GM20431 (cell line): ENCODE measurements around the gene IMMP1L.

ENCODE experiments used
- in situ Hi-C: fragments of 300-500 bp; cut with MseI, MboI; formaldehyde crosslinking; loops from one replicate; pipeline ENCODE4 v1.15.0; 2020; ENCODE audit warnings: low sequenced_read_pairs; ENCODE audit not compliant: unreplicated experiment

Gene IMMP1L

DNA sequence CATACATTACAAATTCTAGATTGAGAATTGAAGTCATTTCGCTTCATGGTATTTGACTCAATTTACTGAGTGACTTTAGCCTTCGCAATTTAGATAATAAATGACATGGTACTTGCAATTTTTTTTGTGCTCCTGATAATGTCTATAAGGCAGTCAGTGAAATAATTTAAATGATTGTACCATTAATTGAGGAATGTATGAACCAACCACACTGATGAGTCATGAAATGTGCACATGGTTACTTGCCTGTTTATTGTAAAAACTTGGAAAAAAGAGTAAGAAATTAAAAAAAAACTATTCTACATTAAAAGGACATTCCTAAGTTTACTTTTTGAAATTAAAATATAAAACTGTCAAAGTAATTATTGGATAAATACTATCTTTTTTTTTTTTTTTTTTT lies 96.5 kb downstream of the IMMP1L start:
- in situ Hi-C loops: no loop called here

DNA sequence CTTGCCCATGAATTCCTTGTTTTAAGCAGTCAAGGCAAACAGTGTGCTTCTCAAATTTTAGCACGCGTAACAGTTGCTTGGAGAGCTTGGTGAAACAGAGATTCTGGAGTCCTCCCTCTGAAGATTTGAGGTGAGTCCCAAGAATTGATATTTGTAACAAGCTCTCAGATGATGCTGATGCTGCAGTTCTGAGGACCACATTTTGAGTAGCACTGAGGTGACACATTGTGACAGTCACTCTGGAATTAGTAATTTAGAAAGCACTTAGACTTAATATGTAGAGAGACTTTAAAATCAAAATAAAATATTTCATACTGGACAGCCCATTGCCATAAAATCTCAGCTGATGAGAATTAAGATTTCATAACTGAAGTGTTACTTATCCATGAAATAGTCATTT lies 101.2 kb downstream of the IMMP1L start:
- in situ Hi-C loops: no loop called here

DNA sequence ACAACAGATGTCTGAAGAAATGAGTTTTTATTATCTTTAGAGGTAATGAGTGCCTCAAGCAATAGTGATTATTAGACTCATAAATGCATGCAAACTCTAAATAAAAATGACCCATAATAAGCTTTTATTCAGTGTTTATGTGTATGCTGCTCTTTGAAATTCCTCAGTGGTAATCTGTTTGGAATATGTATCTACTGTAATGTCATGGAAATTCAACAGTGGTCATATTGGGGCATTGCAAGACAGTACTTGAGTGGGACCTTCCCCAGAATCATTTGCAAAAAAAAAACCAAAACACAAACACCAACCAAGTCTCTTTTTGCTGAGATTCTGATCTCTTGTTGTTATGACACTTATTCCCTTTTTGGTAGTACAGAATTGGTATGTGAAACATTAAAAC lies 104.8 kb downstream of the IMMP1L start:
- in situ Hi-C loops: no loop called here

DNA sequence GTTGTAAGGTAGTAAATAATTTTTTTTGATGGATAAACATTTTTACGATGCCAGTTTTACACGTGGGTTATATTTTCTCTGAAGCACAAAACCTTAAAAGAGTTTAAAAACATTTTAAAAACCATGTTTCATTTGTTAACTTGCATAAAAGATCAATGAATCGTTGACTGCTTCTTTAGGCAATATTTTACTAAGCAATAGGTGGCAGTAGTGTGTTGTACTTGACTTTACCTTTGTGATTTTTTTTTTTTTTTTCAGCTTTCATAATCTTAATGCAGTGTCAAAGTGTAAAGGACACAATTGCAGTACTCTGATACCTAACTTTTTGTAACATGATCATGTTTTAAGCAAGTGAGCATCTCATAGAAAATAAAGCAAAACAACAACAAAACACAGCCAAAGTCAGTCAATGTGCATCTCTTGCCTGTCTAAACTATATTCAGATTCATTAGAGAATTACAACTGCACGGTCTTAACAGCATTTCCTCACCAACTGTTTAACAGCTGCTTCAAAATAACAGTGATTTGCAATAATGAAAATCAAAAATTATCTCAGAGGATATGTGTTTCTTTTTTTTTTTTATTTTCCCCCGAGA lies 112.1 kb downstream of the IMMP1L start:
- in situ Hi-C loops: no loop called here

DNA sequence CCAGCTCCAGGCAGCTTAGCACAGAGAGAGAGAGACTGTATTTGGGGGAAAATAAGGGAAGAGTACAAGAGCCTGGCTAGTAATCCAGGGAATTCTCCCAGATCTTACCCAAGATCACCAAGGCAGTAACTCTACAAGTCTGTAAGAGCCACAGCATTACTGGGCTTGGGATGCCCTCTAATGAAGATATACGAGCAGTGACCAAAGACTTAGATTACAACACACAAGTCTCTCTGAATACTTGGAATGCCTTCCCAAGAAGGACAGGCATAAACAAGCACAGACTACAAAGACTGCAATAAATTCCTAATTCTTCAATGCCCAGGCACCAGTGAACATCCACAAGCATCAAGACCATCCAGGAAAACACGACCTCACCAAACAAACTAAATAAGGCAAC lies 122.0 kb downstream of the IMMP1L start:
- in situ Hi-C loops: no loop called here

DNA sequence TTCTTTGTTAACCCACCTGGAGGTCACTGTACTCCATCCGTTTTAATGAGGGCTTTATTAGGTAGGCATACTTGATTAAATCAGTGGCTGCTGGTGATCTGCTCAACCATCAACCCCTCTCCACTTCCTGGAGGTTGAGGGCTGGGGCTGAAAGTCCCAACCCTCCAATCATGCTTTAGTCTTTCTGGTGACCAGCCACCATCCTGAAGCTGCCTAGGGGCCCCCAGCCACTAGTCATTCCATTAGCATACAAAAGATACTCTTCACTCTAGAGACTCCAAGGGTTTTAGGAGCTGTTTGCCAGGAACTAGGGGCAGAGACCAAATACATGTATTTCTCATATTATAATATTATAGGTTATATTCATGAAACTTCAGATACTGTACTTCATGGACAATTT lies 126.3 kb downstream of the IMMP1L start:
- in situ Hi-C loops: no loop called here
